H1 (cell line): ENCODE data around the gene JUN. TPM values are rescaled to one million over a fixed set of nuclear protein-coding genes. Genes with fewer than 3 reads are reported as not detected.

Experiments
- CTCF ChIA-PET: fragments of 300-600 bp; sonication (Branson Sonifier 250); formaldehyde crosslinking; loops from one replicate; lab custom pipeline; 2021; ENCODE audit not compliant: partially characterized antibody; lab: Charles Lee
- POLR2A ChIA-PET: fragments of 300-600 bp; sonication (Branson Sonifier 250); formaldehyde crosslinking; loops from one replicate; lab custom pipeline; 2021; ENCODE audit warnings: inconsistent platforms; ENCODE audit not compliant: partially characterized antibody; lab: Charles Lee
- DNase-seq, 2 experiments: peaks; one replicate each; pipeline versions ENCODE4 v3.0.0 to v3.0.0-alpha.2; 2010 to 2022; ENCODE audit warnings: low spot score in 2 of 2, low read depth in 1 of 2, mixed read lengths in 1 of 2
- FAIRE-seq: peaks from 2 replicates; lab custom pipeline; 2011; peaks lifted over from hg19 to GRCh38; lab: Jason Lieb, UNC
- H2AFZ ChIP-seq: 2 replicates; pipeline ENCODE4 v1.8.1; 2012; ENCODE audit warnings: low read length, inconsistent platforms
- H2AK5ac ChIP-seq: 2 replicates; pipeline ENCODE4 v1.6.1; 2013; ENCODE audit warnings: low read depth, low read length
- H2BK120ac ChIP-seq: replicated peaks from 2 replicates; pipeline ENCODE3; 2013; ENCODE audit warnings: low read depth, low read length, inconsistent platforms
- H2BK12ac ChIP-seq: 2 replicates; pipeline ENCODE4 v1.6.1; 2013; ENCODE audit warnings: low read depth, low read length
- H2BK15ac ChIP-seq: 2 replicates; pipeline ENCODE4 v1.6.1; 2013; ENCODE audit warnings: low read length
- H2BK20ac ChIP-seq: 2 replicates; pipeline ENCODE4 v1.6.1; 2013; ENCODE audit warnings: low read length
- H2BK5ac ChIP-seq: 2 replicates; pipeline ENCODE4 v1.6.1; 2013; ENCODE audit warnings: low read depth, low read length
- H3K14ac ChIP-seq: 2 replicates; pipeline ENCODE4 v1.6.1; 2013; ENCODE audit warnings: inconsistent platforms; ENCODE audit not compliant: insufficient read length
- H3K18ac ChIP-seq: 2 replicates; pipeline ENCODE4 v1.6.1; 2013; ENCODE audit warnings: low read length; ENCODE audit errors: extremely low read depth
- H3K23ac ChIP-seq: 2 replicates; pipeline ENCODE4 v1.6.1; 2013; ENCODE audit warnings: inconsistent platforms; ENCODE audit not compliant: insufficient read length
- H3K23me2 ChIP-seq: 2 replicates; pipeline ENCODE4 v1.6.1; 2013; ENCODE audit warnings: low read depth, low read length
- H3K27ac ChIP-seq: 2 replicates; pipeline ENCODE4 v1.6.1; 2011; ENCODE audit warnings: low read depth, low read length, inconsistent platforms
- H3K27me3 ChIP-seq, 4 experiments: replicated peaks in 1 of 4; 1 replicate in 1 of 4; 2 replicates in 3 of 4; pipeline versions ENCODE4 v1.6.1 to v1.8.1; 2011 to 2013; ENCODE audit warnings: low read length in 3 of 4, mild to moderate bottlenecking in 3 of 4, inconsistent platforms in 2 of 4, mixed read lengths in 2 of 4, moderate library complexity in 1 of 4; ENCODE audit not compliant: control insufficient read depth in 3 of 4, insufficient read depth in 3 of 4; ENCODE audit errors: extremely low read depth in 1 of 4
- H3K36me3 ChIP-seq, 4 experiments: 2 replicates each; pipeline versions ENCODE4 v1.6.1 to v1.8.1; 2011 to 2013; ENCODE audit warnings: mild to moderate bottlenecking in 4 of 4, low read length in 3 of 4, moderate library complexity in 2 of 4, control low read depth in 1 of 4, inconsistent platforms in 1 of 4; ENCODE audit not compliant: insufficient read depth in 4 of 4, control insufficient read depth in 2 of 4
- H3K4ac ChIP-seq: replicated peaks from 2 replicates; pipeline ENCODE3; 2013; ENCODE audit warnings: low read length, low read depth, mixed read lengths, inconsistent platforms; ENCODE audit not compliant: insufficient read length
- H3K4me1 ChIP-seq, 4 experiments: replicated peaks in 1 of 4; 1 replicate in 1 of 4; 2 replicates in 3 of 4; pipeline versions ENCODE4 v1.6.1 to v1.8.1; 2011 to 2013; ENCODE audit warnings: low read length in 3 of 4, inconsistent platforms in 2 of 4, mixed read lengths in 1 of 4; ENCODE audit not compliant: insufficient read depth in 4 of 4, control insufficient read depth in 3 of 4
- H3K4me2 ChIP-seq, 2 experiments: 2 replicates each; pipeline versions ENCODE4 v1.6.1 to v1.8.1; 2011 to 2013; ENCODE audit warnings: low read depth in 2 of 2, low read length in 2 of 2, control low read depth in 1 of 2, inconsistent platforms in 1 of 2, mild to moderate bottlenecking in 1 of 2; ENCODE audit not compliant: insufficient read depth in 1 of 2
- H3K4me3 ChIP-seq, 4 experiments: fragments of 200-600, 300-600 bp in 1 of 4; sonication (generic), shearing (Covaris generic), sonication (Bioruptor Twin) in 1 of 4; 2 replicates each; pipeline versions ENCODE4 v1.5.1 to v1.8.1; 2011 to 2016; ENCODE audit warnings: low read length in 4 of 4, low read depth in 3 of 4, control low read depth in 2 of 4, inconsistent platforms in 2 of 4, mild to moderate bottlenecking in 2 of 4, mixed read lengths in 1 of 4, moderate library complexity in 1 of 4; ENCODE audit not compliant: insufficient read depth in 2 of 4; ENCODE audit errors: extremely low read depth in 1 of 4
- H3K56ac ChIP-seq: replicated peaks from 2 replicates; pipeline ENCODE3; 2013; ENCODE audit warnings: low read depth, mild to moderate bottlenecking, mixed read lengths, low read length, inconsistent platforms; ENCODE audit not compliant: insufficient read length
- H3K79me1 ChIP-seq: 2 replicates; pipeline ENCODE4 v1.6.1; 2013; ENCODE audit warnings: low read depth, low read length, control low read depth
- H3K79me2 ChIP-seq, 2 experiments: 2 replicates each; pipeline versions ENCODE4 v1.6.1 to v1.8.1; 2012 to 2013; ENCODE audit warnings: low read length in 2 of 2, mild to moderate bottlenecking in 2 of 2, inconsistent platforms in 1 of 2; ENCODE audit not compliant: insufficient read depth in 2 of 2, control insufficient read depth in 1 of 2
- H3K9ac ChIP-seq, 4 experiments: replicated peaks in 1 of 4; 1 replicate in 1 of 4; 2 replicates in 3 of 4; pipeline versions ENCODE4 v1.6.1 to v1.8.1; 2011 to 2013; ENCODE audit warnings: low read depth in 3 of 4, low read length in 3 of 4, control low read depth in 2 of 4, mild to moderate bottlenecking in 2 of 4, moderate library complexity in 2 of 4, inconsistent platforms in 1 of 4; ENCODE audit errors: extremely low read depth in 1 of 4
- H3K9me3 ChIP-seq, 2 experiments: 2 replicates each; pipeline versions ENCODE4 v1.6.1 to v1.8.1; 2012 to 2013; ENCODE audit warnings: mild to moderate bottlenecking in 2 of 2, moderate library complexity in 2 of 2, control low read depth in 1 of 2, inconsistent platforms in 1 of 2, low read depth in 1 of 2, low read length in 1 of 2, mixed read lengths in 1 of 2; ENCODE audit not compliant: insufficient read depth in 2 of 2
- H4K20me1 ChIP-seq, 2 experiments: replicated peaks in 1 of 2; 2 replicates each; pipeline versions ENCODE3 to v1.8.1; 2011 to 2013; ENCODE audit warnings: inconsistent platforms in 2 of 2, low read length in 2 of 2, mild to moderate bottlenecking in 1 of 2; ENCODE audit not compliant: insufficient read depth in 2 of 2, control insufficient read depth in 1 of 2
- H4K5ac ChIP-seq: 2 replicates; pipeline ENCODE4 v1.6.1; 2013; ENCODE audit warnings: low read length, low read depth, mixed read lengths, inconsistent platforms; ENCODE audit not compliant: insufficient read length
- H4K8ac ChIP-seq: 2 replicates; pipeline ENCODE4 v1.8.0; 2013; ENCODE audit warnings: mild to moderate bottlenecking, moderate library complexity, low read length, inconsistent platforms; ENCODE audit not compliant: insufficient read depth; ENCODE audit errors: extremely low read depth
- H4K91ac ChIP-seq: replicated peaks from 2 replicates; pipeline ENCODE3; 2013; ENCODE audit warnings: low read length, mixed read lengths, inconsistent platforms; ENCODE audit not compliant: insufficient read length
- BACH1 ChIP-seq: IDR thresholded peaks from 2 replicates; pipeline ENCODE4 v1.6.1; 2012; ENCODE audit warnings: low read length, improper control_type of control experiment
- CHD1 ChIP-seq: IDR thresholded peaks from 2 replicates; pipeline ENCODE4 v1.6.1; 2012; ENCODE audit warnings: low read depth, low read length, improper control_type of control experiment
- CREB1 ChIP-seq: IDR thresholded peaks from 2 replicates; pipeline ENCODE4 v1.6.1; 2012; ENCODE audit warnings: inconsistent platforms
- GABPA ChIP-seq: IDR thresholded peaks from 2 replicates; pipeline ENCODE4 v1.6.1; 2011; ENCODE audit warnings: mild to moderate bottlenecking, low read length, moderate library complexity, borderline replicate concordance; ENCODE audit not compliant: insufficient read depth
- GTF2F1 ChIP-seq: IDR thresholded peaks from 2 replicates; pipeline ENCODE4 v1.6.1; 2012; ENCODE audit warnings: low read depth, low read length, improper control_type of control experiment, borderline replicate concordance
- MAFK ChIP-seq: IDR thresholded peaks from 2 replicates; pipeline ENCODE4 v1.6.1; 2012; ENCODE audit warnings: low read depth, mild to moderate bottlenecking, improper control_type of control experiment, low read length
- SP2 ChIP-seq: IDR thresholded peaks from 2 replicates; pipeline ENCODE4 v1.6.1; 2012; ENCODE audit warnings: mild to moderate bottlenecking, low read length, inconsistent platforms
- SUZ12 ChIP-seq: fragments of 200-600 bp; sonication (generic); IDR thresholded peaks from 2 replicates; pipeline ENCODE4 v1.6.1; 2012; ENCODE audit warnings: mild to moderate bottlenecking, inconsistent platforms, low read length, moderate library complexity, mixed read lengths
- TAF1 ChIP-seq: IDR thresholded peaks from 2 replicates; pipeline ENCODE4 v1.6.1; 2011; ENCODE audit warnings: mild to moderate bottlenecking, low read depth, low read length
- TCF12 ChIP-seq: IDR thresholded peaks from 2 replicates; pipeline ENCODE4 v1.6.1; 2011; ENCODE audit warnings: low read depth, mild to moderate bottlenecking, low read length
- TEAD4 ChIP-seq: IDR thresholded peaks from 2 replicates; pipeline ENCODE4 v1.6.1; 2012; ENCODE audit warnings: low read depth, low read length, inconsistent platforms, mixed read lengths
- WGBS, 2 experiments: shearing (Covaris generic) in 1 of 2; methylation state at CpG; one replicate each; pipeline versions ENCODE4 v1.1.6 to v1.1.7; 2013 to 2015; ENCODE audit warnings: low lambda C conversion rate in 2 of 2, mixed read lengths in 2 of 2, inconsistent platforms in 1 of 2, low coverage in 1 of 2, missing lambda C conversion rate in 1 of 2; ENCODE audit not compliant: insufficient replicate concordance in 2 of 2, insufficient coverage in 1 of 2, insufficient read length in 1 of 2; ENCODE audit errors: extremely low coverage in 1 of 2, missing lambda C conversion rate in 1 of 2; 5-methylcytosine and 5-hydroxymethylcytosine counted together
- polyA plus RNA-seq, 7 experiments: library from polyadenylated mRNA; depleted of rRNA in 3 of 7; stranded (reverse) in 5 of 7; unstranded in 2 of 7; fragments of >200 nt in 5 of 7; fragments of 200-250 nt in 2 of 7; gene quantifications; 1 replicate in 5 of 7; 2 replicates in 1 of 7; 4 replicates in 1 of 7; pipeline versions ENCODE4 v1.2.1 to v1.2.3, GENCODE V29; 2011 to 2013; ENCODE audit warnings: missing spikeins in 2 of 7, mixed read lengths in 2 of 7
- total RNA-seq: library from RNA; stranded (reverse); fragmentation: NEBNext Ultra II Directional; extraction: Animal tissue kit (Norgen Biotek cat#: 25700); gene quantifications from 2 replicates; pipeline ENCODE4 v1.2.1, GENCODE V29; 2021
- TF ChIP-seq, protein P1 (sequence below): IDR thresholded peaks from 2 replicates; pipeline ENCODE4 v1.6.1; 2011; ENCODE audit warnings: low read length, improper control_type of control experiment

JUN gene
- total and polyA plus RNA-seq, 2 of the 8 experiments (the other 6 are each of a cell fraction or from before 2014, with no cell fraction given) = 4.4 to 10.9 TPM

DNA sequence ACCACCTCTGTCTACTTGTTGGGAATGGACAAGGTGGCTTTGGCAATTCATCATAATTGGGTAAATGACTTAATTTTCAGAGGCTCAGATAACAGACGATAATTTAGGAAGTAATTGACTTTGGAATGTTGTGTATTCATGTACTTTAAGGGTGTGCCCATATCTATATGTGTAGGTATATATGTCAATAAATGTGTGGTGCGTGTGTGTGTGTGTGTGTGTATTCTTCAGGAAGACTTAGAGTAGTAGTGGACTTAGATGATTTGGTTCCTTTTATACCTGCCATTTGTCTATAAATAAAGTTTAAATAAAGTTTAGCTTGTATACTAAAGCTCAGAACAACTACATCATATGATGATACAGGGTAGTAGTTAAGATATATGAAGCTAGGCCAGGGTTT lies 20.0 kb upstream of the JUN start:
- Histone ChIP-seq H4K20me1 (no peaks in the 10 kb centered on the region), H3K23me2 (peaks cover 2% of the 10 kb centered on the region; the same call in 1 of the 2 replicates), H3K14ac (no peak overlapping the region), H3K4ac (no peak overlapping the region), H3K23ac (no peak overlapping the region), H4K91ac (no peak overlapping the region), H3K27ac (no peak overlapping the region), H2AFZ (no peak overlapping the region), H3K18ac (no peak overlapping the region), H3K4me1 (peaks cover 0 to 3% (median 0%) of the 10 kb centered on the region in 4 experiments; a peak in 2 of 7 replicates), H3K79me2 (no peaks in the 10 kb centered on the region), H2BK20ac (no peak overlapping the region), H3K4me3 (no peak overlapping the region), H2BK5ac (no peak overlapping the region), H3K56ac (no peak overlapping the region), H3K9me3 (no peaks in the 10 kb centered on the region), H2BK12ac (no peak overlapping the region), H4K8ac (no peak overlapping the region), H3K4me2 (no peak overlapping the region), H2AK5ac (no peak overlapping the region), H3K36me3 (no peaks in the 10 kb centered on the region), H3K27me3 (no peaks in the 10 kb centered on the region; a peak in 1 of 7 replicates), H2BK15ac (no peak overlapping the region), H4K5ac (no peak overlapping the region), H3K79me1 (no peaks in the 10 kb centered on the region), H3K9ac (no peak overlapping the region), H2BK120ac (no peak overlapping the region)
- POLR2A ChIA-PET = no interaction called here
- CTCF ChIA-PET = interaction anchor here (0.6 to 1.1 kb wide), 4 partner anchors 11 to 951 kb away, joined by 3 to 5 read pairs (median 3); no protein-coding TSS in a partner anchor
- DNase-seq (no peak), FAIRE-seq (no peak)
- WGBS, 2 experiments = 83% methylated on average over 2 of the region's 2 CpGs; no CpG with 5 or more reads in 1 of the 2 experiments
- no peak for TF ChIP-seq TEAD4
- no peak for TF ChIP-seq CHD1
- no peak for TF ChIP-seq BACH1
- TF ChIP-seq GABPA = no peak
- no peak for TF ChIP-seq SP2
- no peak for TF ChIP-seq MAFK
- no peak for TF ChIP-seq TAF1
- TF ChIP-seq SUZ12 = no peak
- TF ChIP-seq TCF12 = no peak
- TF ChIP-seq GTF2F1 = no peak
- TF ChIP-seq, protein P1, sequence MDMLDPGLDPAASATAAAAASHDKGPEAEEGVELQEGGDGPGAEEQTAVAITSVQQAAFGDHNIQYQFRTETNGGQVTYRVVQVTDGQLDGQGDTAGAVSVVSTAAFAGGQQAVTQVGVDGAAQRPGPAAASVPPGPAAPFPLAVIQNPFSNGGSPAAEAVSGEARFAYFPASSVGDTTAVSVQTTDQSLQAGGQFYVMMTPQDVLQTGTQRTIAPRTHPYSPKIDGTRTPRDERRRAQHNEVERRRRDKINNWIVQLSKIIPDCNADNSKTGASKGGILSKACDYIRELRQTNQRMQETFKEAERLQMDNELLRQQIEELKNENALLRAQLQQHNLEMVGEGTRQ = no peak
- no peak for TF ChIP-seq CREB1
